Stomach (tissue), 9 donors: ENCODE results near the gene LHFPL2. TPM values are rescaled to one million over a fixed set of nuclear protein-coding genes. Genes with fewer than 3 reads are reported as not detected.
A peak's percentile ranks its signal among the peaks of the same experiment; 100 is the strongest.

ENCODE experiments used
- DNase-seq, 2 donors: peaks; one replicate each; pipeline versions ENCODE4 v3.0.0 to v3.0.0-alpha.2; 2013 to 2019
- H3K27ac ChIP-seq, 5 donors: fragments of 200-600 bp in 4 of 5; sonication (generic) in 4 of 5; one replicate each; pipeline ENCODE4 v1.5.1; 2013 to 2019; ENCODE audit warnings: mild to moderate bottlenecking in 1 of 5, moderate library complexity in 1 of 5
- H3K27me3 ChIP-seq, 3 donors: fragments of 200-600 bp; sonication (generic); one replicate each; pipeline ENCODE4 v1.5.1; 2017 to 2019; ENCODE audit warnings: mixed run types in 1 of 3
- H3K36me3 ChIP-seq, 4 donors: fragments of 200-600 bp; sonication (generic); 1 replicate in 3 of 4; 2 replicates in 1 of 4; pipeline ENCODE4 v1.5.1; 2016 to 2019
- H3K4me1 ChIP-seq, 4 donors: fragments of 200-600 bp; sonication (generic); one replicate each; pipeline ENCODE4 v1.5.1; 2016 to 2019
- H3K4me3 ChIP-seq, 4 donors: fragments of 200-600 bp; sonication (generic) in 3 of 4; one replicate each; pipeline ENCODE4 v1.5.1; 2016 to 2019; ENCODE audit warnings: mild to moderate bottlenecking in 1 of 4
- H3K9me3 ChIP-seq, 4 donors: fragments of 200-600 bp; sonication (generic); one replicate each; pipeline ENCODE4 v1.5.1; 2016 to 2019
- CTCF ChIP-seq, 7 experiments: fragments of 450-650 bp in 4 of 7; fragments of 200-600 bp in 3 of 7; sonication (generic) in 3 of 7; IDR thresholded peaks; one replicate each; pipeline ENCODE4 v1.5.1; 2016 to 2019; ENCODE audit warnings: antibody characterized with exemption in 7 of 7, control low read depth in 2 of 7, mild to moderate bottlenecking in 1 of 7
- EP300 ChIP-seq: sonication (generic); formaldehyde crosslinking; IDR thresholded peaks from one replicate; pipeline ENCODE4 v1.6.1; 2017; ENCODE audit warnings: antibody characterized with exemption
- POLR2A ChIP-seq, 4 donors: fragments of 450-650 bp; IDR thresholded peaks; one replicate each; pipeline ENCODE4 v1.6.1; 2016; ENCODE audit warnings: antibody characterized with exemption in 4 of 4, control low read depth in 2 of 4, mild to moderate bottlenecking in 1 of 4, moderate library complexity in 1 of 4
- POLR2AphosphoS5 ChIP-seq, 3 donors: sonication (generic); formaldehyde crosslinking; IDR thresholded peaks; one replicate each; pipeline ENCODE4 v1.6.1; 2016; ENCODE audit warnings: antibody characterized with exemption in 3 of 3
- WGBS, 5 donors: extraction: QIAGEN DNeasy Blood & Tissue Kit in 3 of 5; methylation state at CpG; one replicate each; pipeline versions ENCODE4 v1.1.5 to v1.1.7; 2013 to 2018; 5-methylcytosine and 5-hydroxymethylcytosine counted together
- intact Hi-C: fragments of 100-400 bp; cut with DNase I; formaldehyde crosslinking; loops from one replicate; pipeline ENCODE4 v1.15.1; 2023; ENCODE audit warnings: low total_unique reads
- polyA plus RNA-seq, 3 donors: library from polyadenylated mRNA; stranded (reverse); fragments of 200-250 nt; gene quantifications; one replicate each; pipeline ENCODE4 v1.2.3, GENCODE V29; 2013
- total RNA-seq, 5 donors: library from RNA; depleted of rRNA; stranded (reverse); fragments of >200 nt; gene quantifications; one replicate each; pipeline versions ENCODE4 v1.1.0 to v1.2.3, GENCODE V29; 2014 to 2016
- donor health status: healthy with polysubstance abuse.
- donor health status: Bipolar disorder and iron deficiency.
- donor health status: healthy.

LHFPL2 gene
- total and polyA plus RNA-seq, 8 donors, result 3.7 to 53.6 (median 24.3) TPM

- intact Hi-C loops, result no loop called here
- peaks cover 29 to 65% (median 49%) of the 10 kb centered on the region in 4 donors for H3K4me1 ChIP-seq
- 54 to 67% (median 56%) methylated on average over 3 of the region's 3 CpGs for WGBS, 5 donors
Observed at GRCh38 chr5:78640662-78641474, 7.7 kb downstream of the LHFPL2 start.

GRCh38 chr5:78639791-78640190, 8.8 kb downstream of the LHFPL2 start:
- H3K4me1 ChIP-seq, result peaks cover 29 to 59% (median 45%) of the 10 kb centered on the region in 4 donors
- peak overlapping the region in 2 of 5 donors; percentile 45 to 56 for H3K27ac ChIP-seq
- TF ChIP-seq POLR2A (IDR thresholded peaks at IDR 0.05) (no peak), POLR2AphosphoS5 (IDR thresholded peaks at IDR 0.05) (no peak), CTCF (IDR thresholded peaks at IDR 0.05) (no peak), EP300 (no peak)
- whole genome bisulfite sequencing, 5 donors, result 46 to 71% (median 55%) methylated on average over 2 of the region's 2 CpGs
- no peak for DNase-seq
- H3K27me3 ChIP-seq, result no peaks in the 10 kb centered on the region
- intact Hi-C loops, result no loop called here
- H3K9me3 ChIP-seq, result no peaks in the 10 kb centered on the region
- H3K4me3 ChIP-seq, result no peak overlapping the region
- H3K36me3 ChIP-seq, result no peaks in the 10 kb centered on the region

More at GRCh38 chr5:78640662-78641474, 7.7 kb downstream of the LHFPL2 start:
- peak in 1 of 2 donors; percentile 51 for DNase-seq
- no peaks in the 10 kb centered on the region for H3K36me3 ChIP-seq
- peak overlapping the region in 1 of 5 donors; percentile 11 for H3K27ac ChIP-seq
- H3K27me3 ChIP-seq, result no peaks in the 10 kb centered on the region
- H3K4me3 ChIP-seq, result no peak overlapping the region
- no peaks in the 10 kb centered on the region for H3K9me3 ChIP-seq
- TF ChIP-seq POLR2A (IDR thresholded peaks at IDR 0.05) (no peak), EP300 (no peak), CTCF (IDR thresholded peaks at IDR 0.05) (no peak), POLR2AphosphoS5 (IDR thresholded peaks at IDR 0.05) (no peak)

DNA sequence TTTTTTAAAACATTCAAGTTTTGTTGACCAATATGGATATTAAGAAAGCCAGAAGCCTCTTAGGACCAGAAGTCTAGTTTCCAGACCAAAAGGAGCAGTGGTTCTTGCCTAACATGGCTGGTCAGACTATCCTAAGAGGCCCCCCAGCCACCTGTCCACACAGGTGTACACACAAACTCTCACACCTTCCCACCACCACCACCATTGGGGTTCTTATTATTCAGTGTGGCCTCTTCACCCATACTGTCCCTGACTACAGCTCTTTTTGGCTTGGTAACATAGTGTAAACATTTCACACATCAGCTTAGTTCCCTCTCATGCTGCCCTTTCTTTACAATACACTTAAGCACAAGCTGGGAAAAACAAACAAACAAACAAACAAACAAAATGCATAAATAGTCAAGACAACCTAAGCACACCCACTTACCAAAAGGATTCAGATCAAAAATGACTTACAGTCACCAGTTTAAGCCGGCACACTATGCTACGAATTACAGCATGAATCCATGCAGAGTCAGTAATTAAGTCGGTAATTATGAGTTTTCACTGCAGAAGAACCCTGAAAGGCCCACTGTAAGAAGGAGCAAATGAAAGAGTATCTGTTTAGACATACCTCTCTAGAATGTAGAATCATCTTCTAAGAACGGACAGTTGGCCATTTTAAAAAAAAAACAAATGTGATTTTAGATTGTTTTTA, 9.5 kb downstream of the LHFPL2 start:
- no peaks in the 10 kb centered on the region for H3K27me3 ChIP-seq
- no peaks in the 10 kb centered on the region for H3K36me3 ChIP-seq
- no peak for DNase-seq
- TF ChIP-seq POLR2AphosphoS5 (IDR thresholded peaks at IDR 0.05) (no peak), EP300 (no peak), CTCF (IDR thresholded peaks at IDR 0.05) (no peak), POLR2A (IDR thresholded peaks at IDR 0.05) (no peak)
- WGBS, 5 donors, result 77 to 90% (median 86%) methylated on average over 4 of the region's 4 CpGs
- H3K4me1 ChIP-seq, result peaks cover 29 to 63% (median 46%) of the 10 kb centered on the region in 4 donors
- intact Hi-C loops, result no loop called here
- no peaks in the 10 kb centered on the region for H3K9me3 ChIP-seq
- peak overlapping the region; percentile 45 to 67 (median 56) for H3K27ac ChIP-seq
- H3K4me3 ChIP-seq, result no peak overlapping the region

DNA sequence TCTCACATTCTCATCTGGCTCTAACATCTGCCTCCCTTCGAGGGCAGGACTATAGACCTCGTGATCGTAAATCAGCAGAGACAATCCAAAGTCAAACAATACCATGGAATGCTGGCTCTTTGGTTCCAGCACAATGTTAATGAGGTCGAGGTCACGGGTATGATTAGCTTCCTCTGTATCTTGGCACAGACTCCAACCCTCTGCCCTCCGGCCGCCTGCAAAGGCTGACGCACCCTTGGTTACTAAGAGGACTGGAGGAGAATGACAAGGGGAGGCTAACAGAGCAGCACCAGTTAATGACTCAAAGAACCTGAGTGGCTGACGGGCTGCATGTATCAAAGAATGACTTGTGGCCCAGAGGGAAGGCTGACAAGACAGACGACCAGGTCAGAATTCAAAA, 10.1 kb downstream of the LHFPL2 start:
- 13 to 26% (median 22%) methylated on average over 10 of the region's 10 CpGs for WGBS, 5 donors
- Histone ChIP-seq H3K9me3 (no peaks in the 10 kb centered on the region), H3K4me1 (peaks cover 29 to 65% (median 47%) of the 10 kb centered on the region in 4 donors), H3K27ac (peak overlapping the region in 4 of 5 donors; percentile 45 to 67 (median 58)), H3K36me3 (no peaks in the 10 kb centered on the region), H3K27me3 (no peaks in the 10 kb centered on the region), H3K4me3 (no peak overlapping the region)
- intact Hi-C loops, result no loop called here
- TF ChIP-seq EP300 (no peak), POLR2AphosphoS5 (IDR thresholded peaks at IDR 0.05) (peak; percentile 66 to 93 (median 78)), POLR2A (IDR thresholded peaks at IDR 0.05) (no peak), CTCF (IDR thresholded peaks at IDR 0.05) (no peak)
- peak; percentile 75 to 88 for DNase-seq
